ENCODE results near the gene TMEM151B.
"Not testable (repeated sequence)": the region's sequence is repeated elsewhere in the genome, so short reads cannot be mapped to it uniquely, and the experiment has no call there.

TMEM151B gene

DNA sequence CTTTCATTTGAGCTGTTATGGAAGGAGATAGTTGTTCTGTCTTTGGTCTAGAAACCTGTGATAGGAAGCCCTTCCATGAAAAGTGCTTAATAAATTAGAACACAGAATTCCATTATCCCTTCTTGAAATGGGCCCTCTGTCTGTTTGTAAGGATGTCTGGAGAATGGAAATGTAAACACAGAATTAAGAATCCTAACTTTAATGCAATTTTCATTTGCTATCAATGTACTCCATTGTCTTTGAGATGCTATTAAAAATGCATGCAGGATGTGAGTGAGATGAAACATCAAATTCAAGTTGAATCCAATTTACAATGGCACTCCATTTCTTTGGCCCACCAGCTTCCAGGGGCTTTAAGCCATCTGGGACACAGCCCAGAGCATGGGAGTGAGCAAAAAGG lies 56.8 kb downstream of the TMEM151B start:
- Histone ChIP-seq H3K27me3 (replicated peaks; ENCODE audit: insufficient read depth, low read length) (0 out of 2 replicates have a peak, but pooled peaks cover 8% of the 10 kb centered on the region), H3K9me3 (replicated peaks; ENCODE audit: insufficient read depth, low read length) (no peaks in the 10 kb centered on the region), H3K4me1 (ENCODE audit: low read length) (no peaks in the 10 kb centered on the region), H2AFZ (ENCODE audit: low read length) (no peak overlapping the region), H3K4me3 (ENCODE audit: low read length) (no peak overlapping the region), H4K20me1 (ENCODE audit: insufficient read depth, low read length) (no peaks in the 10 kb centered on the region), H3K36me3 (replicated peaks; ENCODE audit: insufficient read depth, low read length) (no peaks in the 10 kb centered on the region), H3K9ac (ENCODE audit: low read length) (no peak overlapping the region), H3F3A (ENCODE audit: insufficient read depth, low read length) (no peaks in the 10 kb centered on the region), H3K9me2 (replicated peaks; ENCODE audit: insufficient read depth, low read length) (no peaks in the 10 kb centered on the region), H3K27ac (ENCODE audit: low read length) (no peak overlapping the region), H3K79me2 (ENCODE audit: low read length) (no peaks in the 10 kb centered on the region), H3K4me2 (ENCODE audit: low read depth, low read length) (no peak overlapping the region)
- DNase-seq, result no peak
- TF ChIP-seq CTCF (IDR thresholded peaks at IDR 0.05; ENCODE audit: low read length) (no peak), EZH2phosphoT487 (IDR thresholded peaks at IDR 0.05; ENCODE audit: low read length) (no peak), EZH2 (optimal IDR thresholded peaks at IDR 0.05; ENCODE audit: low read depth, low read length) (no peak)

GRCh38 chr6:44327760-44328159 lies 57.5 kb downstream of the TMEM151B start:
- Histone ChIP-seq H3K79me2 (ENCODE audit: low read length) (no peaks in the 10 kb centered on the region), H3K4me2 (ENCODE audit: low read depth, low read length) (no peak overlapping the region), H3K36me3 (replicated peaks; ENCODE audit: insufficient read depth, low read length) (no peaks in the 10 kb centered on the region), H3K4me1 (ENCODE audit: low read length) (no peaks in the 10 kb centered on the region), H3K4me3 (ENCODE audit: low read length) (no peak overlapping the region), H3K27me3 (replicated peaks; ENCODE audit: insufficient read depth, low read length) (0 out of 2 replicates have a peak, but pooled peaks cover 8% of the 10 kb centered on the region), H3K9me3 (replicated peaks; ENCODE audit: insufficient read depth, low read length) (no peaks in the 10 kb centered on the region), H3K27ac (ENCODE audit: low read length) (no peak overlapping the region), H3F3A (ENCODE audit: insufficient read depth, low read length) (no peaks in the 10 kb centered on the region), H2AFZ (ENCODE audit: low read length) (no peak overlapping the region), H3K9me2 (replicated peaks; ENCODE audit: insufficient read depth, low read length) (no peaks in the 10 kb centered on the region), H3K9ac (ENCODE audit: low read length) (no peak overlapping the region), H4K20me1 (ENCODE audit: insufficient read depth, low read length) (no peaks in the 10 kb centered on the region)
- TF ChIP-seq EZH2 (optimal IDR thresholded peaks at IDR 0.05; ENCODE audit: low read depth, low read length), result no peak
- DNase-seq, result no peak

DNA sequence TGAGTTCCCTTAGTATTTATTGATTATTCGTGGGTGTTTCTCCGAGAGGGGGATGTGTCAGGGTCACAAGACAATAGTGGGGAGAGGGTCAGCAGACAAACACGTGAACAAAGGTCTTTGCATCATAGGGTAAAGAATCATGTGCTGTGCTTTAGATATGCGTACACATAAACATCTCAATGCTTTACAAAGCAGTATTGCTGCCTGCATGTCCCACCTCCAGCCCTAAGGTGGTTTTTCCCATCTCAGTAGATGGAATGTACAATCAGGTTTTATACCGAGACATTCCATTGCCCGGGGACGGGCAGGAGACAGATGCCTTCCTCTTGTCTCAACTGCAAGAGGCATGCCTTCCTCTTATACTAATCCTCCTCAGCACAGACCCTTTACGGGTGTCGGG lies 58.0 kb downstream of the TMEM151B start:
- DNase-seq; H3K4me3 ChIP-seq (ENCODE audit: low read length); H3K9me3 ChIP-seq (replicated peaks; ENCODE audit: insufficient read depth, low read length); H3F3A ChIP-seq (ENCODE audit: insufficient read depth, low read length); H3K9me2 ChIP-seq (replicated peaks; ENCODE audit: insufficient read depth, low read length); H3K36me3 ChIP-seq (replicated peaks; ENCODE audit: insufficient read depth, low read length); H4K20me1 ChIP-seq (ENCODE audit: insufficient read depth, low read length); H3K27me3 ChIP-seq (replicated peaks; ENCODE audit: insufficient read depth, low read length); H3K4me1 ChIP-seq (ENCODE audit: low read length); H3K79me2 ChIP-seq (ENCODE audit: low read length); H3K4me2 ChIP-seq (ENCODE audit: low read depth, low read length); H3K27ac ChIP-seq (ENCODE audit: low read length); H2AFZ ChIP-seq (ENCODE audit: low read length); H3K9ac ChIP-seq (ENCODE audit: low read length): not testable (repeated sequence)

DNA sequence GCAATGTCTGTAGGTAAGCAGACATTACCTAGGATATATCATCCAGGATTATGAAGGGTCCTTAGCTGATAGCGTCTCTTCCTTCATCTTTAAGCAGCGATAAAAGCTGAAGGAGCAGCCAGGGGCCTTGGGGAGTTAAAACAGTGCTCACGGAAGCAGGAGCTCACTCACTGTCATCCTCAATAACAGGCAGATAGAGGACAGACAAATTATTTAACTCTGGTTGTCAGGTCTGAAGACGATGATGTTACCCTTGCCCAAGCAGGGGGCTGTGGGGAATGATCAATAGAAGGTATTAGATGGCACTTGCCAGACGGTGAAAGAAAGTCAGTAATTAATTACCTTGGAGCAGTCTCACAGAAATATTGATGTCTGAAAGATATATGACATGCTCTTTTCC lies 59.6 kb downstream of the TMEM151B start:
- Histone ChIP-seq H3K4me2 (ENCODE audit: low read depth, low read length) (no peak overlapping the region), H2AFZ (ENCODE audit: low read length) (no peak overlapping the region), H3K9me3 (replicated peaks; ENCODE audit: insufficient read depth, low read length) (no peaks in the 10 kb centered on the region), H3K27me3 (replicated peaks; ENCODE audit: insufficient read depth, low read length) (0 out of 2 replicates have a peak, but pooled peaks cover 8% of the 10 kb centered on the region), H3K36me3 (replicated peaks; ENCODE audit: insufficient read depth, low read length) (no peaks in the 10 kb centered on the region), H4K20me1 (ENCODE audit: insufficient read depth, low read length) (no peaks in the 10 kb centered on the region), H3F3A (ENCODE audit: insufficient read depth, low read length) (no peaks in the 10 kb centered on the region), H3K4me1 (ENCODE audit: low read length) (no peaks in the 10 kb centered on the region), H3K9ac (ENCODE audit: low read length) (no peak overlapping the region), H3K79me2 (ENCODE audit: low read length) (no peaks in the 10 kb centered on the region), H3K4me3 (ENCODE audit: low read length) (no peak overlapping the region), H3K9me2 (replicated peaks; ENCODE audit: insufficient read depth, low read length) (no peaks in the 10 kb centered on the region), H3K27ac (ENCODE audit: low read length) (no peak overlapping the region)
- no peak for TF ChIP-seq EZH2 (optimal IDR thresholded peaks at IDR 0.05; ENCODE audit: low read depth, low read length)
- TF ChIP-seq EZH2phosphoT487 (IDR thresholded peaks at IDR 0.05; ENCODE audit: low read length), result no peak
- no peak for TF ChIP-seq CTCF (IDR thresholded peaks at IDR 0.05; ENCODE audit: low read length)
- DNase-seq, result no peak

Data from MM.1S (cell line).